MCF 10A (cell line): ENCODE results near the gene CDC42SE2. TPM values are rescaled to one million over a fixed set of nuclear protein-coding genes. Genes with fewer than 3 reads are reported as not detected.

Experiments used
- BruUV-seq: library from RNA; stranded (reverse); fragments of 400-500 nt; replicated peaks from 2 replicates; lab custom pipeline; 2021; lab: Mats Ljungman, UMichigan
- CTCF ChIA-PET: fragments of 300-600 bp; sonication (Branson Sonifier 250); formaldehyde crosslinking; extraction: SDS; loops from one replicate; lab custom pipeline; 2021; ENCODE audit warnings: antibody characterized with exemption, inconsistent platforms; lab: Yijun Ruan, JAX
- POLR2A ChIA-PET: fragments of 300-600, 350-650 bp; sonication (Branson Sonifier 250); formaldehyde crosslinking; extraction: SDS; loops from one replicate; lab custom pipeline; 2020; ENCODE audit warnings: antibody characterized with exemption, inconsistent platforms; lab: Yijun Ruan, JAX
- DNase-seq: peaks from one replicate; pipeline ENCODE4 v3.0.0-alpha.2; 2018; ENCODE audit not compliant: unreplicated experiment
- H3K27ac Mint-ChIP-seq: one replicate; pipeline ENCODE4 v1.8.0; 2022; ENCODE audit warnings: mild to moderate bottlenecking, low read depth, mixed read lengths; ENCODE audit not compliant: unreplicated experiment
- H3K27me3 Mint-ChIP-seq: one replicate; pipeline ENCODE4 v1.8.0; 2022; ENCODE audit warnings: mixed read lengths; ENCODE audit not compliant: insufficient read depth, unreplicated experiment
- H3K36me3 Mint-ChIP-seq: one replicate; pipeline ENCODE4 v1.8.0; 2022; ENCODE audit warnings: mild to moderate bottlenecking, moderate library complexity, mixed read lengths; ENCODE audit not compliant: insufficient read depth, unreplicated experiment
- H3K4me1 Mint-ChIP-seq: one replicate; pipeline ENCODE4 v1.8.0; 2022; ENCODE audit warnings: mixed read lengths; ENCODE audit not compliant: insufficient read depth, unreplicated experiment
- H3K4me3 Mint-ChIP-seq: one replicate; pipeline ENCODE4 v1.8.0; 2022; ENCODE audit warnings: mild to moderate bottlenecking, moderate library complexity, mixed read lengths; ENCODE audit not compliant: unreplicated experiment
- H3K9me3 Mint-ChIP-seq: one replicate; pipeline ENCODE4 v1.8.0; 2022; ENCODE audit warnings: mixed read lengths; ENCODE audit not compliant: unreplicated experiment
- intact Hi-C: fragments of 100-400 bp; cut with micrococcal nuclease; formaldehyde crosslinking; loops from 2 replicates; pipeline ENCODE4 v1.14.1; 2022
- total RNA-seq: library from RNA; stranded (reverse); gene quantifications from 2 replicates; pipeline ENCODE4 v1.2.3, GENCODE V29; 2022
- TF ChIP-seq, protein P1 (sequence below): fragments of 200-600 bp; IDR thresholded peaks from one replicate; pipeline ENCODE4 v1.8.0; 2022; ENCODE audit warnings: antibody characterized with exemption, mild to moderate bottlenecking; ENCODE audit not compliant: unreplicated experiment

CDC42SE2 gene
- total RNA-seq, 1 experiment from 2014 or later, result 71.0 TPM

DNA sequence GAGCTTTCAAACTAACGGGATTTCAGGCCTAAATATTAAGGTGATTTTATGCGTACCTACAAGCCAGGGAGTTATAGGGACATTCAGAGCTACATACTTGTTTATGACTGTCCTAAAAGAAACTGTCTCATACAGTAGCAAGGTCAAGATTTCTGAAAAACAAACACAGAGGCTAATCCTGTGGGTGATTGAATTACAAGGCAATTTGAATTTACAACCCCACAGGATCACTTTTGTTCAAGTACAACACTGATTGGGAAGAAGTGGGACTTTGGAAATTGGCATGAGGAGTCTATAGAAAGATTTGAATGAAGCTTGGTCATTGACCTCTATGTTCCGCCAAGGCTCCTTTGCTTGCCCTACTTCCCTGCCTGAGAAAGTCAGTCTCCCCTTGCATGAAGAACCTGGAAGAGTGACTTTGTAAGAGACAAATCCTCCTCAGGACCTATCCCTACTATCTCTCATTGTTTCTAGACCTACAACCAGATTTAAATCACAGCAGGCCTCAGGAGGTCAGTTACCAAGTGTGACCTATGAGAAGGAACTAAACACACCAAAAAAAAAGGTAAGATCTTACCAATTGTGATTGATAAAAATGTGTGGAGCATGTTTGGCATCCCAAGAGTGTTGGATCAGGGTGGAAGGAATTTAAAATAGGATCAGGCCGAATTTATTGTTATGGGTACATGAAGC, 38.4 kb upstream of the CDC42SE2 start:
- Mint-ChIP-seq H3K4me3 (no peak overlapping the region), H3K4me1 (peaks cover 6% of the 10 kb centered on the region), H3K36me3 (no peaks in the 10 kb centered on the region), H3K27ac (no peak overlapping the region), H3K9me3 (no peaks in the 10 kb centered on the region), H3K27me3 (no peaks in the 10 kb centered on the region)
- no TSS peak for BruUV-seq
- TF ChIP-seq, protein P1, sequence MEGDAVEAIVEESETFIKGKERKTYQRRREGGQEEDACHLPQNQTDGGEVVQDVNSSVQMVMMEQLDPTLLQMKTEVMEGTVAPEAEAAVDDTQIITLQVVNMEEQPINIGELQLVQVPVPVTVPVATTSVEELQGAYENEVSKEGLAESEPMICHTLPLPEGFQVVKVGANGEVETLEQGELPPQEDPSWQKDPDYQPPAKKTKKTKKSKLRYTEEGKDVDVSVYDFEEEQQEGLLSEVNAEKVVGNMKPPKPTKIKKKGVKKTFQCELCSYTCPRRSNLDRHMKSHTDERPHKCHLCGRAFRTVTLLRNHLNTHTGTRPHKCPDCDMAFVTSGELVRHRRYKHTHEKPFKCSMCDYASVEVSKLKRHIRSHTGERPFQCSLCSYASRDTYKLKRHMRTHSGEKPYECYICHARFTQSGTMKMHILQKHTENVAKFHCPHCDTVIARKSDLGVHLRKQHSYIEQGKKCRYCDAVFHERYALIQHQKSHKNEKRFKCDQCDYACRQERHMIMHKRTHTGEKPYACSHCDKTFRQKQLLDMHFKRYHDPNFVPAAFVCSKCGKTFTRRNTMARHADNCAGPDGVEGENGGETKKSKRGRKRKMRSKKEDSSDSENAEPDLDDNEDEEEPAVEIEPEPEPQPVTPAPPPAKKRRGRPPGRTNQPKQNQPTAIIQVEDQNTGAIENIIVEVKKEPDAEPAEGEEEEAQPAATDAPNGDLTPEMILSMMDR, result no peak
- DNase-seq, result no peak
- ChIA-PET CTCF (interaction anchor here (0.6 kb wide), 2 partner anchors 195 to 1833 kb away, joined by 3 to 5 read pairs; no protein-coding TSS in a partner anchor), POLR2A (interaction anchor here (0.9 to 1.1 kb wide), 2 partner anchors 12 to 22 kb away, joined by 3 read pairs; no protein-coding TSS in a partner anchor)
- intact Hi-C loops, result no loop called here

DNA sequence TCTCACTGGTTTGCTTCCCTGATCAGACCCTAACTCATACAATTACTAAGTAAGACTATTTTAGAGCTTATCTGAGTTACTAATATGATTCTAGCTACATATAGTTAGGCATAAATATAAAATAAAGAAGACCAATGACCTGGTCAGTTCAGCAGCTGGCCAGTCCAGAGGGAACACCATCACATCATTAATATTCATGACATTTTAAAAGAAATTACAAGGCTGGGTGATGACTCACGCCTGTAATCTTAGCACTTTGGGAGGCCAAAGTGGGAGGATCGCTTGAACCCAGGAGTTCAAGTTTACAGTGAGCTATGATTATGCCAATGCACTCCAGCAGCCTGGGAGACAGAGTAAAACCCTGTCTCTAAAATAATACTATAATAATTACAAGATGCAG, 37.0 kb upstream of the CDC42SE2 start:
- H3K27ac Mint-ChIP-seq, result no peak overlapping the region
- no TSS peak for BruUV-seq
- H3K4me1 Mint-ChIP-seq, result peaks cover under 1% of the 10 kb centered on the region
- ChIA-PET POLR2A (interaction anchor here (0.6 to 1.3 kb wide), 2 partner anchors 36 to 1199 kb away, joined by 3 to 7 read pairs; no protein-coding TSS in a partner anchor), CTCF (interaction anchor here (0.8 kb wide), 1 partner anchor 35 kb away, joined by 3 read pairs; no protein-coding TSS in a partner anchor)
- no peaks in the 10 kb centered on the region for H3K27me3 Mint-ChIP-seq
- TF ChIP-seq, protein P1, result no peak
- DNase-seq, result no peak
- H3K9me3 Mint-ChIP-seq, result no peaks in the 10 kb centered on the region
- intact Hi-C loops, result no loop called here
- H3K4me3 Mint-ChIP-seq, result no peak overlapping the region
- no peaks in the 10 kb centered on the region for H3K36me3 Mint-ChIP-seq

DNA sequence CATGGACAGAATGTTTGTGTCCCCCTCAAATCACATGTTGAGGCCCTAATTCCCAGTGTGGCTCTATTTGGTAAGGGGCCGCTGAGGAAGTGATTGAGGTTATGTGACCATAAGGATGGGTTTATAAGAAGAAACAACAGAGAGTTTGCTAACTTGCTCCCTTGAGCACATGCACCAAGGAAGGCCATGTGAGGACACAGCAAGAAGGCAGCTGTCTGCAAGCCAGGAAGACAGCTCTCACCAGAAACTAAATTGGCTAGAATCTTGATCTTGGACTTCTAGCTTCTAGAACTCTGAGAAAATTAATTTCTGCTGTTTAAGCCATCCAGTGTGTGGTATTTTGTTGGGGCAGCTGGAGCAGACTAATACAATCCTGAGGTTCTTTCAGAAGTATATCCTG, 35.2 kb upstream of the CDC42SE2 start:
- no peak overlapping the region for H3K27ac Mint-ChIP-seq
- CTCF ChIA-PET, result no interaction called here

DNA sequence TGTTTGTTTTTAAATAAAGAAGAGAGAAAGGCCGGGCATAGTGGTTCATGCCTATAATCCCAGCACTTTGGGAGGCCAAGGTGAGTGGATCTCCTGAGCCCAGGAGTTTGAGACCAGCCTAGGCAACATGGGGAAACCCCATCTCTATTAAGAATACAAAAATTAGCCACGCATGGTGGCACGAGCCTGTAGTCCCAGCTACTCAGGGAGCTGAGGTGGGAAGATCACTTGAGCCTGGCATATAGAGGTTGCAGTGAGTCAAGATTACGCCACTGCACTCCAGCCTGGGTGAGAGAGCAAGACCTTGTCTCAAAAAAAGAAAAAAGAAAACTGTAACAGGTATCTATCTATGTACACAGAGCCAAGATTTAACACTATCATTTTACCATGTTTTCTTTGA, 34.2 kb upstream of the CDC42SE2 start:
- Mint-ChIP-seq H3K27ac (no peak overlapping the region), H3K36me3 (no peaks in the 10 kb centered on the region), H3K4me3 (no peak overlapping the region), H3K4me1 (no peaks in the 10 kb centered on the region), H3K27me3 (no peaks in the 10 kb centered on the region), H3K9me3 (no peaks in the 10 kb centered on the region)
- ChIA-PET POLR2A (interaction anchor here (0.6 to 0.9 kb wide), 2 partner anchors 28 to 339 kb away, joined by 3 to 4 read pairs; no protein-coding TSS in a partner anchor), CTCF (interaction anchor here (0.7 to 1.6 kb wide), 4 partner anchors 9 to 253 kb away, joined by 3 read pairs; no protein-coding TSS in a partner anchor)
- no peak for DNase-seq
- TF ChIP-seq, protein P1, result no peak
- BruUV-seq, result no TSS peak
- intact Hi-C loops, result no loop called here

More for the DNA sequence above, 35.2 kb upstream of the CDC42SE2 start:
- intact Hi-C loops, result no loop called here
- Mint-ChIP-seq H3K4me1 (no peaks in the 10 kb centered on the region), H3K27me3 (no peaks in the 10 kb centered on the region), H3K4me3 (no peak overlapping the region), H3K36me3 (no peaks in the 10 kb centered on the region), H3K9me3 (no peaks in the 10 kb centered on the region)
- no peak for DNase-seq
- POLR2A ChIA-PET, result interaction anchor here (0.6 to 1.0 kb wide), 2 partner anchors 8 to 35 kb away, joined by 3 read pairs; no protein-coding TSS in a partner anchor
- no TSS peak for BruUV-seq
- TF ChIP-seq, protein P1, result no peak
